Peyer's patch (tissue), 4 donors: Measurements from ENCODE around the gene REN. TPM values are rescaled to one million over a fixed set of nuclear protein-coding genes. Genes with fewer than 3 reads are reported as not detected.

Experiments
- DNase-seq, 3 donors: peaks; one replicate each; pipeline ENCODE4 v3.0.0-alpha.2; 2017 to 2019
- H3K27ac ChIP-seq, 4 donors: fragments of 200-600 bp; sonication (generic); one replicate each; pipeline ENCODE4 v1.5.1; 2016 to 2019
- H3K27me3 ChIP-seq, 2 donors: fragments of 200-600 bp; sonication (generic); one replicate each; pipeline ENCODE4 v1.5.1; 2019
- H3K36me3 ChIP-seq, 3 donors: fragments of 200-600 bp; sonication (generic); one replicate each; pipeline ENCODE4 v1.5.1; 2016 to 2019
- H3K4me1 ChIP-seq, 4 donors: fragments of 200-600 bp; sonication (generic); one replicate each; pipeline ENCODE4 v1.5.1; 2016 to 2019
- H3K4me3 ChIP-seq, 4 donors: fragments of 200-600 bp; sonication (generic); 1 replicate in 3 of 4; 2 replicates in 1 of 4; pipeline ENCODE4 v1.5.1; 2016 to 2019; ENCODE audit warnings: mild to moderate bottlenecking in 1 of 4
- H3K9me3 ChIP-seq, 4 donors: fragments of 200-600 bp; sonication (generic); one replicate each; pipeline ENCODE4 v1.5.1; 2016 to 2019; ENCODE audit warnings: mild to moderate bottlenecking in 1 of 4
- CTCF ChIP-seq, 6 experiments: fragments of 450-650 bp in 4 of 6; fragments of 200-600 bp in 2 of 6; sonication (generic) in 1 of 6; IDR thresholded peaks; one replicate each; pipeline ENCODE4 v1.5.1; 2017 to 2019; ENCODE audit warnings: antibody characterized with exemption in 6 of 6, mild to moderate bottlenecking in 3 of 6, moderate library complexity in 1 of 6
- POLR2A ChIP-seq, 2 donors: fragments of 450-650 bp; IDR thresholded peaks; one replicate each; pipeline ENCODE4 v1.5.1; 2017; ENCODE audit warnings: antibody characterized with exemption in 2 of 2, mild to moderate bottlenecking in 2 of 2, moderate library complexity in 2 of 2
- total RNA-seq, 4 donors: library from RNA; depleted of rRNA; stranded (reverse); fragments of >200 nt; gene quantifications; one replicate each; pipeline ENCODE4 v1.1.0, GENCODE V29; 2016

REN gene
- total RNA-seq, 4 donors from 2014 or later = not detected

- Histone ChIP-seq H3K4me3 (no peak overlapping the region), H3K27me3 (no peaks in the 10 kb centered on the region), H3K9me3 (no peaks in the 10 kb centered on the region), H3K27ac (no peak overlapping the region), H3K36me3 (no peaks in the 10 kb centered on the region), H3K4me1 (no peaks in the 10 kb centered on the region)
- DNase-seq = no peak
- TF ChIP-seq POLR2A (IDR thresholded peaks at IDR 0.05) (no peak), CTCF (IDR thresholded peaks at IDR 0.05) (no peak)
Measured at GRCh38 chr1:204178487-204179281, 12.5 kb upstream of the REN start.

- TF ChIP-seq POLR2A (IDR thresholded peaks at IDR 0.05) (no peak), CTCF (IDR thresholded peaks at IDR 0.05) (no peak)
Measured at GRCh38 chr1:204177133-204177532, 11.0 kb upstream of the REN start.

GRCh38 chr1:204176049-204176448 is 9.9 kb upstream of the REN start:
- no peak for DNase-seq
- H3K27me3 ChIP-seq = no peaks in the 10 kb centered on the region
- H3K4me3 ChIP-seq = no peak overlapping the region
- peaks cover 0 to 6% (median 0%) of the 10 kb centered on the region in 4 donors for H3K9me3 ChIP-seq
- H3K36me3 ChIP-seq = no peaks in the 10 kb centered on the region
- H3K27ac ChIP-seq = no peak overlapping the region
- no peaks in the 10 kb centered on the region for H3K4me1 ChIP-seq
- TF ChIP-seq POLR2A (IDR thresholded peaks at IDR 0.05) = no peak
- no peak for TF ChIP-seq CTCF (IDR thresholded peaks at IDR 0.05)

More at GRCh38 chr1:204177133-204177532, 11.0 kb upstream of the REN start:
- Histone ChIP-seq H3K4me3 (no peak overlapping the region), H3K36me3 (no peaks in the 10 kb centered on the region), H3K9me3 (no peaks in the 10 kb centered on the region), H3K4me1 (no peaks in the 10 kb centered on the region), H3K27me3 (no peaks in the 10 kb centered on the region), H3K27ac (no peak overlapping the region)
- peak in 1 of 3 donors; percentile 63 for DNase-seq

GRCh38 chr1:204174958-204175357 is 8.8 kb upstream of the REN start:
- H3K27ac ChIP-seq = no peak overlapping the region
- no peaks in the 10 kb centered on the region for H3K4me1 ChIP-seq
- no peaks in the 10 kb centered on the region for H3K27me3 ChIP-seq
- DNase-seq = no peak
- H3K4me3 ChIP-seq = no peak overlapping the region
- TF ChIP-seq POLR2A (IDR thresholded peaks at IDR 0.05) = no peak
- no peak for TF ChIP-seq CTCF (IDR thresholded peaks at IDR 0.05)
- H3K9me3 ChIP-seq = peaks cover 0 to 6% (median under 1%) of the 10 kb centered on the region in 4 donors
- no peaks in the 10 kb centered on the region for H3K36me3 ChIP-seq

- peaks cover 0 to 11% (median 3%) of the 10 kb centered on the region in 4 donors for H3K9me3 ChIP-seq
- H3K27ac ChIP-seq = no peak overlapping the region
- DNase-seq = no peak
- TF ChIP-seq POLR2A (IDR thresholded peaks at IDR 0.05) = no peak
- no peak for TF ChIP-seq CTCF (IDR thresholded peaks at IDR 0.05)
- H3K4me1 ChIP-seq = no peaks in the 10 kb centered on the region
- H3K36me3 ChIP-seq = no peaks in the 10 kb centered on the region
- no peak overlapping the region for H3K4me3 ChIP-seq
- no peaks in the 10 kb centered on the region for H3K27me3 ChIP-seq
Measured at GRCh38 chr1:204172404-204173029, 6.4 kb upstream of the REN start.
